ENCODE results near the gene KCNJ6. TPM values are rescaled to one million over a fixed set of nuclear protein-coding genes. Genes with fewer than 3 reads are reported as not detected.

KCNJ6 gene
- polyA plus RNA-seq, 1 of the 3 experiments (the other 2 are of a cell fraction), result not detected

DNA sequence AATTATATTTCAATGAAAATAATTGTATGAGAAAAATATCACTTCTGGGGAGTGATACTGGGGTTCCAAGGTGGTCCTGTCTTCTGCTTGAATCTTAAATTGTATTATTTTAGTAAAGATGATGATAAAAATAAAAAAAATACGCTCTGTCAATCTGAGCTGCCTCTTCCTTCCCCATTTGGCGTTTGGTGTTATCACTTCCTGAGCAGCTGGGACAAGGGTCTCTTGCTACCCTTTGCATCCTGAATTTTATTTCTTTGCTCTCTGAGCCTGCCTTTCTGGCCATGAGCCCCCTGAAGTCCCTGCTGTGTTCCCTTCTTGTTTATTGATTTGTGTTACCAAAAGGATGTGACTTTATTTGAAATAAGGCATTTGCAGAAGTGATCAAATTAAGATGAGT, 111.0 kb downstream of the KCNJ6 start:
- no peak overlapping the region for H3K4me3 ChIP-seq (ENCODE audit: low read depth in 2 of 2, low read length in 1 of 2)
- DNase-seq, result no peak
- WGBS (ENCODE audit: low lambda C conversion rate), result 2% methylated on average over 2 of the region's 2 CpGs
- peaks cover 5% of the 10 kb centered on the region; the same call in 1 of the 2 replicates for H3K27me3 ChIP-seq (ENCODE audit: insufficient read depth)
- H3K36me3 ChIP-seq (replicated peaks in 1 of 2; ENCODE audit: control insufficient read depth in 1 of 2, insufficient read depth in 2 of 2, low read length in 1 of 2), result no peaks in the 10 kb centered on the region
- no peaks in the 10 kb centered on the region for H3K9me3 ChIP-seq
- H3K9ac ChIP-seq, result no peak overlapping the region
- H3K79me2 ChIP-seq (ENCODE audit: insufficient read depth), result no peaks in the 10 kb centered on the region
- H3K9me2 ChIP-seq, result no peaks in the 10 kb centered on the region
- no peaks in the 10 kb centered on the region for H3F3A ChIP-seq (replicated peaks; ENCODE audit: insufficient read depth)
- no peak overlapping the region for H3K27ac ChIP-seq (ENCODE audit: low read depth in 2 of 2, low read length in 1 of 2)
- H3K4me1 ChIP-seq (ENCODE audit: control insufficient read depth in 1 of 2, insufficient read depth in 2 of 2, low read depth in 1 of 2, low read length in 1 of 2), result no peaks in the 10 kb centered on the region
- ChIA-PET POLR2A (no interaction called here), CTCF (interaction anchor here (0.9 kb wide), 1 partner anchor 60 kb away, joined by 3 read pairs; no protein-coding TSS in a partner anchor)
- H3K4me2 ChIP-seq, result no peak overlapping the region
- no peak overlapping the region for H2AFZ ChIP-seq (ENCODE audit: low read depth)
- TF ChIP-seq SIN3A (IDR thresholded peaks at IDR 0.05; ENCODE audit: borderline replicate concordance, low read depth, low read length), result no peak
- TF ChIP-seq SMC3 (IDR thresholded peaks at IDR 0.05; ENCODE audit: low read depth, low read length), result no peak
- no peak for TF ChIP-seq TAF1 (IDR thresholded peaks at IDR 0.05; ENCODE audit: borderline replicate concordance, low read depth, low read length)
- TF ChIP-seq NFIC (IDR thresholded peaks at IDR 0.05; ENCODE audit: borderline replicate concordance), result no peak
- TF ChIP-seq GABPA (IDR thresholded peaks at IDR 0.05; ENCODE audit: low read depth), result no peak
- no peak for TF ChIP-seq TCF12 (IDR thresholded peaks at IDR 0.05)
- TF ChIP-seq RCOR1 (IDR thresholded peaks at IDR 0.05; ENCODE audit: low read length), result no peak
- no peak for TF ChIP-seq FOXJ3 (CRISPR knock-in tag; IDR thresholded peaks at IDR 0.05)
- H4K20me1 ChIP-seq (ENCODE audit: insufficient read depth), result no peaks in the 10 kb centered on the region

DNA sequence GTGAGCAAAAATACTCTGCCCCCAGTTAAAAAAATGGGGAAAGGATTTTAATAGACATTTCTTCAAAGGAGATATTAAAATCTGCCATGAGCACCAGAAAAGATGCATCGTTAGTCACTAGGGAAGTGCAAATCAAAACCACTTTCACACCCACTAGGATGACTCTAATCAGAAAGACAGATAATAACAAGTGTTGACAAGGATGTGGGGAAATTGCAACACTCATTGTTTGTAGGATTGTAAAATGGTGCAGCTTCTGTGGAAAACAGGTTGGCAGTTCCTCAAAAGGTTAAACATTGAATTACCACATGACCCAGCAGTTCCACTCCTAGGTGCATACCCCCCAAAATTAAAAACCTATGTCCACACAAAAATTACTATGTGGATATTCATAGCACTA, 112.3 kb downstream of the KCNJ6 start:
- H2AFZ ChIP-seq (ENCODE audit: low read depth), result no peak overlapping the region
- H3K27me3 ChIP-seq (ENCODE audit: insufficient read depth), result peaks cover 10% of the 10 kb centered on the region; the same call in 1 of the 2 replicates
- H3K4me1 ChIP-seq (ENCODE audit: control insufficient read depth in 1 of 2, insufficient read depth in 2 of 2, low read depth in 1 of 2, low read length in 1 of 2), result no peaks in the 10 kb centered on the region
- H3K4me3 ChIP-seq (ENCODE audit: low read depth in 2 of 2, low read length in 1 of 2), result no peak overlapping the region
- CTCF ChIA-PET, result interaction anchor here (1.1 kb wide), 1 partner anchor 15 kb away, joined by 3 read pairs; no protein-coding TSS in a partner anchor
- no peaks in the 10 kb centered on the region for H3F3A ChIP-seq (replicated peaks; ENCODE audit: insufficient read depth)
- H3K36me3 ChIP-seq (replicated peaks in 1 of 2; ENCODE audit: control insufficient read depth in 1 of 2, insufficient read depth in 2 of 2, low read length in 1 of 2), result no peaks in the 10 kb centered on the region
- H3K9me2 ChIP-seq, result no peaks in the 10 kb centered on the region
- no peak overlapping the region for H3K27ac ChIP-seq (ENCODE audit: low read depth in 2 of 2, low read length in 1 of 2)
- DNase-seq, result no peak
- H3K79me2 ChIP-seq (ENCODE audit: insufficient read depth), result no peaks in the 10 kb centered on the region
- H4K20me1 ChIP-seq (ENCODE audit: insufficient read depth), result no peaks in the 10 kb centered on the region
- no peaks in the 10 kb centered on the region for H3K9me3 ChIP-seq
- POLR2A ChIA-PET, result no interaction called here
- TF ChIP-seq MXI1 (IDR thresholded peaks at IDR 0.05; ENCODE audit: low read depth, low read length) (no peak), TCF12 (IDR thresholded peaks at IDR 0.05) (no peak), GATA2 (CRISPR knock-in tag; IDR thresholded peaks at IDR 0.05) (no peak), FOXM1 (IDR thresholded peaks at IDR 0.05; ENCODE audit: low read depth) (no peak), RAD21 (IDR thresholded peaks at IDR 0.05; ENCODE audit: low read length) (no peak), REST (IDR thresholded peaks at IDR 0.05; ENCODE audit: low read depth, low read length) (no peak), YY1 (IDR thresholded peaks at IDR 0.05; ENCODE audit: low read depth) (no peak), EZH2phosphoT487 (IDR thresholded peaks at IDR 0.05; ENCODE audit: borderline replicate concordance, low read depth) (no peak), SIN3A (IDR thresholded peaks at IDR 0.05; ENCODE audit: borderline replicate concordance, low read depth, low read length) (no peak), NFIC (IDR thresholded peaks at IDR 0.05; ENCODE audit: borderline replicate concordance) (no peak), RFX5 (IDR thresholded peaks at IDR 0.05; ENCODE audit: low read length) (no peak)
- TF ChIP-seq, protein P1, sequence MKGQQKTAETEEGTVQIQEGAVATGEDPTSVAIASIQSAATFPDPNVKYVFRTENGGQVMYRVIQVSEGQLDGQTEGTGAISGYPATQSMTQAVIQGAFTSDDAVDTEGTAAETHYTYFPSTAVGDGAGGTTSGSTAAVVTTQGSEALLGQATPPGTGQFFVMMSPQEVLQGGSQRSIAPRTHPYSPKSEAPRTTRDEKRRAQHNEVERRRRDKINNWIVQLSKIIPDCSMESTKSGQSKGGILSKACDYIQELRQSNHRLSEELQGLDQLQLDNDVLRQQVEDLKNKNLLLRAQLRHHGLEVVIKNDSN (IDR thresholded peaks at IDR 0.05; ENCODE audit: borderline replicate concordance, low read depth), result no peak
- WGBS (ENCODE audit: low lambda C conversion rate), result 0% methylated on average over 1 of the region's 1 CpG
- no peak overlapping the region for H3K4me2 ChIP-seq
- no peak overlapping the region for H3K9ac ChIP-seq
